OCI-LY7 (cell line): ENCODE results near the gene XIRP2. TPM values are rescaled to one million over a fixed set of nuclear protein-coding genes. Genes with fewer than 3 reads are reported as not detected.

Experiments used
- BruUV-seq: library from RNA; stranded (reverse); fragments of 400-500 nt; replicated peaks from 2 replicates; lab custom pipeline; 2021; lab: Mats Ljungman, UMichigan
- CTCF ChIA-PET: fragments of 300-600 bp; sonication (Branson Sonifier 250); formaldehyde crosslinking; loops from one replicate; lab custom pipeline; 2022; ENCODE audit warnings: antibody characterized with exemption; ENCODE audit not compliant: unreplicated experiment; lab: Charles Lee
- POLR2A ChIA-PET: fragments of 300-600 bp; sonication (Branson Sonifier 250); formaldehyde crosslinking; loops from one replicate; lab custom pipeline; 2022; ENCODE audit warnings: antibody characterized with exemption; lab: Charles Lee
- DNase-seq: peaks from one replicate; pipeline ENCODE4 v3.0.0-alpha.2; 2015; ENCODE audit warnings: low spot score
- H2AFZ ChIP-seq: fragments of 200-600 bp; sonication (generic), shearing (Covaris generic); 2 replicates; pipeline ENCODE4 v1.6.1; 2014; ENCODE audit warnings: mild to moderate bottlenecking, antibody characterized with exemption, low read length, moderate library complexity
- H3K27ac ChIP-seq: fragments of 200-600 bp; sonication (generic); 2 replicates; pipeline ENCODE4 v1.5.1; 2014; ENCODE audit warnings: mixed run types, low read depth, mild to moderate bottlenecking, moderate library complexity, low read length, inconsistent platforms; ENCODE audit not compliant: poor library complexity, severe bottlenecking
- H3K36me3 ChIP-seq: fragments of 200-600 bp; sonication (generic); 2 replicates; pipeline ENCODE4 v1.6.1; 2014; ENCODE audit warnings: mild to moderate bottlenecking, antibody characterized with exemption, low read length, moderate library complexity, mixed read lengths; ENCODE audit not compliant: insufficient read depth
- H3K4me1 ChIP-seq: fragments of 200-600 bp; sonication (generic); 2 replicates; pipeline ENCODE4 v1.5.1; 2014; ENCODE audit warnings: mild to moderate bottlenecking, low read length; ENCODE audit not compliant: insufficient read depth, poor library complexity, severe bottlenecking
- H3K4me2 ChIP-seq: fragments of 200-600 bp; sonication (generic); 2 replicates; pipeline ENCODE4 v1.6.1; 2014; ENCODE audit warnings: mild to moderate bottlenecking, low read length
- H3K4me3 ChIP-seq: fragments of 200-600 bp; sonication (generic); 2 replicates; pipeline ENCODE4 v1.5.1; 2014; ENCODE audit warnings: mild to moderate bottlenecking, low read depth, low read length; ENCODE audit not compliant: poor library complexity, severe bottlenecking
- H3K79me2 ChIP-seq: fragments of 200-600 bp; sonication (generic); 2 replicates; pipeline ENCODE4 v1.6.1; 2016; ENCODE audit warnings: low read depth, mild to moderate bottlenecking, low read length, moderate library complexity, mixed read lengths; ENCODE audit not compliant: insufficient read depth
- H3K9me2 ChIP-seq: fragments of 200-600 bp; sonication (generic); 2 replicates; pipeline ENCODE4 v1.6.1; 2016; ENCODE audit warnings: mild to moderate bottlenecking, low read length, mixed read lengths; ENCODE audit not compliant: insufficient read depth
- H3K9me3 ChIP-seq: fragments of 200-600 bp; sonication (generic); 2 replicates; pipeline ENCODE4 v1.6.1; 2014; ENCODE audit warnings: mild to moderate bottlenecking, mixed run types, low read length, mixed read lengths
- H4K20me1 ChIP-seq: fragments of 200-600 bp; sonication (generic); 2 replicates; pipeline ENCODE4 v1.6.1; 2014; ENCODE audit warnings: mild to moderate bottlenecking, antibody characterized with exemption, low read length, moderate library complexity, mixed read lengths; ENCODE audit not compliant: insufficient read depth
- EZH2phosphoT487 ChIP-seq: fragments of 200-600 bp; sonication (generic); IDR thresholded peaks from 2 replicates; pipeline ENCODE4 v1.6.1; 2018; ENCODE audit warnings: low read depth, borderline replicate concordance, mild to moderate bottlenecking, mixed run types, antibody characterized with exemption, low read length, moderate library complexity, mixed read lengths
- intact Hi-C: fragments of 100-400 bp; cut with micrococcal nuclease; formaldehyde crosslinking; loops from one replicate; pipeline ENCODE4 v1.10.0; 2022; ENCODE audit not compliant: unreplicated experiment
- total RNA-seq, 2 experiments: library from RNA; depleted of rRNA in 1 of 2; stranded (reverse); fragments of >200 nt in 1 of 2; shearing (Covaris generic) in 1 of 2; gene quantifications; 2 replicates each; pipeline ENCODE4 v1.2.3, GENCODE V29; 2014 to 2022
- TF ChIP-seq, protein P1 (sequence below): fragments of 200-600 bp; sonication (generic); conservative IDR thresholded peaks from 2 replicates; pipeline ENCODE4 v1.5.1; 2014; ENCODE audit warnings: mild to moderate bottlenecking, antibody characterized with exemption, low read length, moderate library complexity, mixed read lengths

Gene XIRP2
- total RNA-seq, 2 experiments from 2014 or later = not detected

DNA sequence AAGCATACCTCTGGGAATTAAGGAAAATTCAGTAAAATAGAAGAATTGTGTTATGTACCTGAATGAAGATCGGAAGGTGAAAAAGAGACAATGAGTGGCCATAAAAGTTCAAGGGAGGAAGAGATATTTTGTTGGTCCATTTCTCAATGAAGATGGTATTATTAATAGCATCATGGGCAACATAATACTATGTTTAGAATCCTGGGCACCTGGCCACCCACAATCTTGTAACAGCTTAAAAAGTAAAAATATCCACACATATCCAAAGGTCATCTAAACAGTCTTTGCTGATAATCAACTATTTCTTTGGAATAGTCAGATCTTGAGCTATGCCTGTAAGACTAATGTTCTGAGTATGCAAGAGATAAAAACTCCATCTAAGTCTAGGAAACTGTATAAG is 73.7 kb downstream of the XIRP2 start:
- Histone ChIP-seq H3K4me2 (no peak overlapping the region), H3K4me3 (no peak overlapping the region), H3K9me3 (no peaks in the 10 kb centered on the region), H3K4me1 (no peaks in the 10 kb centered on the region), H4K20me1 (no peaks in the 10 kb centered on the region), H3K36me3 (no peaks in the 10 kb centered on the region), H2AFZ (no peak overlapping the region), H3K79me2 (no peaks in the 10 kb centered on the region), H3K27ac (no peak overlapping the region), H3K9me2 (no peaks in the 10 kb centered on the region)
- CTCF ChIA-PET = no interaction called here
- POLR2A ChIA-PET = interaction anchor here (0.6 kb wide), 1 partner anchor 644 kb away, joined by 3 read pairs; no protein-coding TSS in a partner anchor
- DNase-seq = no peak
- no TSS peak for BruUV-seq
- no peak for TF ChIP-seq EZH2phosphoT487
- TF ChIP-seq, protein P1, sequence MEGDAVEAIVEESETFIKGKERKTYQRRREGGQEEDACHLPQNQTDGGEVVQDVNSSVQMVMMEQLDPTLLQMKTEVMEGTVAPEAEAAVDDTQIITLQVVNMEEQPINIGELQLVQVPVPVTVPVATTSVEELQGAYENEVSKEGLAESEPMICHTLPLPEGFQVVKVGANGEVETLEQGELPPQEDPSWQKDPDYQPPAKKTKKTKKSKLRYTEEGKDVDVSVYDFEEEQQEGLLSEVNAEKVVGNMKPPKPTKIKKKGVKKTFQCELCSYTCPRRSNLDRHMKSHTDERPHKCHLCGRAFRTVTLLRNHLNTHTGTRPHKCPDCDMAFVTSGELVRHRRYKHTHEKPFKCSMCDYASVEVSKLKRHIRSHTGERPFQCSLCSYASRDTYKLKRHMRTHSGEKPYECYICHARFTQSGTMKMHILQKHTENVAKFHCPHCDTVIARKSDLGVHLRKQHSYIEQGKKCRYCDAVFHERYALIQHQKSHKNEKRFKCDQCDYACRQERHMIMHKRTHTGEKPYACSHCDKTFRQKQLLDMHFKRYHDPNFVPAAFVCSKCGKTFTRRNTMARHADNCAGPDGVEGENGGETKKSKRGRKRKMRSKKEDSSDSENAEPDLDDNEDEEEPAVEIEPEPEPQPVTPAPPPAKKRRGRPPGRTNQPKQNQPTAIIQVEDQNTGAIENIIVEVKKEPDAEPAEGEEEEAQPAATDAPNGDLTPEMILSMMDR = no peak
- intact Hi-C loops = no loop called here

DNA sequence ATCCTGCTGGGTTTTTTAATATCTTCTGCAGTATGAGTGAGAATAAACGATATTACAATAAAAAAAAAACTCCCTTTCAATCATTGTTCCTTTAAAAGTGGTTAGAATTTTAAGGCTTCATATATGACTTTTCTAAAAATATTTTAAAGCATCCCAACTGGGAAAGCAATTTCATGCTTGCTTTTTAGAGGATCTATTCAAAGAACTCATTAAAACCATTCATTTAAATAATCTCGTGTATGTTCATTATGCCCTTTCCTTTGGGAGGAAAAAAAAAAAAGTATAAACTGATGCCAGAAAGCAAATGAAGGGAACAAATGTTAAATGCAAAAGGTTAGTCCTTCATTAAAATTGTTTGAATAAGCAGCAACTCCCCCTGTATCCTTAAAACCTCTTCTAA is 81.2 kb downstream of the XIRP2 start:
- intact Hi-C loops = no loop called here
- no peaks in the 10 kb centered on the region for H3K79me2 ChIP-seq
- CTCF ChIA-PET = no interaction called here
- H3K4me2 ChIP-seq = no peak overlapping the region
- no peaks in the 10 kb centered on the region for H3K9me3 ChIP-seq
- H3K27ac ChIP-seq = no peak overlapping the region
- no peak for TF ChIP-seq EZH2phosphoT487
- TF ChIP-seq, protein P1 = no peak
- no peaks in the 10 kb centered on the region for H3K36me3 ChIP-seq
- H2AFZ ChIP-seq = no peak overlapping the region
- H3K4me1 ChIP-seq = no peaks in the 10 kb centered on the region
- POLR2A ChIA-PET = no interaction called here
- DNase-seq = no peak
- no peak overlapping the region for H3K4me3 ChIP-seq
- no peaks in the 10 kb centered on the region for H4K20me1 ChIP-seq
- no TSS peak for BruUV-seq
- no peaks in the 10 kb centered on the region; the same call in 1 of the 2 replicates for H3K9me2 ChIP-seq

DNA sequence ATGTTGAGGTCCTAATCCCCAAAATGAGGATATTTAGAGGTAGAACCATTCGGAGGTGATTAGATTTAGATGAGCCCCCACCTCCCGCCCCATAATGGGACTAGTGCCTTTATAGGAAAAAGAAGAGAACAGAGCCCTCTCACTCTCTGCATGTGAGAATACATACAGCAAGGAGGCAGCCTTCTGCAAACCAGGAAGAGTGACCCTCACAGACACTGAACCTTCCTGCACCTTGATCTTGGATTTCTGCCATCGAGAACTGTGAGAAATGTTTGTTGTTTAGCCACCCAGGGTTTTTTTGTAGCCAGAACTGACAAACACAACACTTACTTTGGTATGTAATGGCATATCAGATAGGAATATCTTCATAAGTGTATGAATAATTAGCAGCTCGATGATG is 83.7 kb downstream of the XIRP2 start:
- Histone ChIP-seq H3K9me3 (no peaks in the 10 kb centered on the region), H3K79me2 (no peaks in the 10 kb centered on the region), H2AFZ (no peak overlapping the region), H3K4me3 (no peak overlapping the region), H4K20me1 (no peaks in the 10 kb centered on the region), H3K9me2 (no peaks in the 10 kb centered on the region; the same call in 1 of the 2 replicates), H3K4me1 (no peaks in the 10 kb centered on the region), H3K36me3 (no peaks in the 10 kb centered on the region), H3K4me2 (no peak overlapping the region), H3K27ac (no peak overlapping the region)
- BruUV-seq = no TSS peak
- POLR2A ChIA-PET = interaction anchor here (0.8 kb wide), 1 partner anchor 292 kb away, joined by 3 read pairs; no protein-coding TSS in a partner anchor
- no peak for TF ChIP-seq EZH2phosphoT487
- TF ChIP-seq, protein P1 = no peak
- intact Hi-C loops = no loop called here
- CTCF ChIA-PET = no interaction called here
- DNase-seq = no peak
